ENCODE results near the gene P2RX1.

The P2RX1 gene

DNA sequence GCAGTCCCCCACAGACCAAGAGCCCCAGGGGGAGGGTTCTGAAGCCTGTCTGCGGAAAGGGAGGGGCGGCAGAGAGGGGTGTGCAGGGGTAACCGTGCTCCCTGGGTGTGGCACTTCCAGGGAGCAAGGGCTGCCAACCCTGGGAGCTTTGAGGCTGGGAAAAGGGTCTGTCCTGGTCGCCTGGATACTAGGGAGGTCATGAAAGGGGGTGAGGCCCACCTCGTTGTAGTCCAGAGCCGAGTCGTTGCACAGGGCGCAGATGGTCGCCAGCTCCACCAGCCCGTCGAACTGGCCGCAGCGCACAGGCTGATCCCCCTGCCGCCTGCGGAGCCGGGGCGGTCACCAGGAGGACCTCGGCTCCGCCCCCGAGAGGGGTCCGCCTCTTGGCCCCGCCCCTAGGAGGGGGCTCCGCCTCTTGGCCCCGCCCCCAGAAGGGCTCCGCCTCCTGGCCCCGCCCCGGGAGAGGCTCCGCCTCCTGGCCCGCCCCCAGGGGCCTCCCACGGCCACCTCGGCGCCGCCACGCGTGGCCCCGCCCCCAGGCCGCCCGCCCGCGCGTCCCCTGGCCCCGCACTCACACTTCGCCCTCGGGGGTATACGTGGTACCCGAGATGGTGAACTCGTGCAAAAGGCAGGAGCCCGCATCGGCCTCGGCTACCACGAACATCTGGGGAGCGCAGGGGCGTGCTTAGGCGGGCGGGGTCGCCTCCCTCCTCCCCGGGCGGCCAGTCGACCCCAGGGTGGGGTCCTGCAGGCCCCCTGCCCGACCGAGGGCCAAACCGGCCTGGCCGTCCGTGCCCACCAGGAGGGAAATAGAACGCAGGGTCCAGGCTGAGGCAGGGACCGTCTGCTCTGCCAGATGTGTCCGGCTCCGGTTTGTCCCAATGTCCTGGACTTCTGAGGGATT lies 28.5 kb upstream of the P2RX1 start:
- no peak for TF ChIP-seq ZNF274 (IDR thresholded peaks at IDR 0.05; ENCODE audit: low read depth, low read length)

DNA sequence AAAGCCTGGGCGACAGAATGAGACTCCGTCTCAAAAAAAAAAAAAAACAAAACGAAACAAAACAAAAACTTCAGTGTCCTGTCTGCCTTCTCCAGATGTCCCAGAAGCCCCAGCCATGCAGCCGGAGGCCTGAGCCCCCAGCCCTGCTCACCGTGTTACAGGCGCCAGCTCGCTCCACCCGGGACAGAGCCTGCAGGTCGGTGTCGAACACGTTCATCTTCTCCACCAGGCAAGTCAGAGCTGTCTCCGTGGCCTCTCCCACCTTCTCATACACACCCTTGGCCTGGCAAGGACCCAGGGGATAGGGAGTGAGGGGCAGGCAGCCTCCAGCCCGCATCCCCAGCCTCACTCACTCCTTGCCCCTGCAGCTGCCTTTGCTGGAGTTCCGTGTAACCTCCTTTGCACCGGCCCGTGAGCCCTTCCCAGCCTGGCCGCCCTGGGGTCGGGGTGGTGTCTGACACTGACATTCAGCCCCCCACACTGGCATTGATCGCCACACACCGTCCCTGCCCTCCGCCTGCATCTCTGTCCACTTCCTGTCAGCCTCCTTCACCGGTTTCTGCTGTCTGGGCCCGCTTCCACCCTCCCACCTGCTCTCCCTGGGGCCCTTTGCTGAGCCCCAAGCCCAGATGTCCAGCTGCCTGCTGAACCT lies 27.1 kb upstream of the P2RX1 start:
- no peak for TF ChIP-seq ZNF274 (IDR thresholded peaks at IDR 0.05; ENCODE audit: low read depth, low read length)

More for the DNA sequence above, 28.5 kb upstream of the P2RX1 start:
- H3K4me3 ChIP-seq (ENCODE audit: low read length): no peak overlapping the region

DNA sequence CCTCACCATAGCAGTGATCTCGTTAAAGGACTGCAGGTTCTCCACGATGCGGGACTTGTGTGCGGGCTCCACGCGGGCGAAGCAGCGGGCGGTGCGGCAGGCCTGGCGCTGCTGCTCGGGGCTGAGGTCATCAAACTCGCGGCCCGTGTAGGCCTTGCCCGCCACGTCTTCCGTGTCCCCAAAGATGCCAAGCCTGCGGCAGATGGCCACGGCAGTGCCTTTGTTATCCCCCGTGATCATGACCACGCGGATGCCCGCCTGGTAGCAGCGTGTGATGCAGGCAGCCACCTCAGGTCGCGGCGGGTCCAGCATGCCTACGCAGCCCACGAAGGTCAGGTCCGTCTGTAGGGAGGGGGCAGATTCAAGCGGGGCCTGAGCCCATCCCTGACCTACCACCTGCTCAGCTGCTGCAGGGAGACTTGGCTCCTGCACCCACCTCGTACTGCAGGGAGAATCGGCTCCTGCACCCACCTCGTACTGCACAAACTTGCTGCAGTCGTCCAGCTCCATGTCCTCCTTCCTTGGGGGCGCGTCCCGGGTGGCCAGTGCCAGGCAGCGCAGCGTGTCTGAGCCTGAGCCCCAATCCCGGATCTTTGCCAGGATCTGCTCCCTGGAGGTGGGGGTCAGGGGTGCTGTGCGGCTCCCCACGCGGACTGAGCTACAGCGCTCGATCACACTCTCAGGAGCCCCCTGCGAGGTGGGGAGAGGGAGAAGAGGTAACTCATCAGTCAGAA lies 24.9 kb upstream of the P2RX1 start:
- no peak overlapping the region for H3K4me3 ChIP-seq (ENCODE audit: low read length)
- TF ChIP-seq ZNF274 (IDR thresholded peaks at IDR 0.05; ENCODE audit: low read depth, low read length): no peak

More for the DNA sequence above, 27.1 kb upstream of the P2RX1 start:
- no peak overlapping the region for H3K4me3 ChIP-seq (ENCODE audit: low read length)

DNA sequence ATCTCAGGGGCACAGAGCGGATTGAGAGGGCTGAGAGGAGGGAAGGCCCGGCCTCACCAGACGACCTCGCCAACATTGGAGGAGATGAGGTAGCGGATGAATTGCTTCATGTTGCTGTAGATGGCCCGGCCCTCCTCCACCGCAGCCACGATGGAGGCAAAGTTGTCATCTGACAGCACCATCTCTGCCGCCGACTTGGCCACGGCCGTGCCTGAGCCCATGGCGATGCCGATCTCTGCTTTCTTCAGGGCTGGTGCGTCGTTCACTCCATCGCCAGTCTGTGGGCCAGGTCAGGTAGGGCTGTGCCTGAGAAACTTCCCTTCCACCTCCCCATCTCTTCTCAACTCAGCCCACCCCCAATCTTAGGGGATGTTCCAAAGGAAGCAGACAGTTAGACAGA lies 21.1 kb upstream of the P2RX1 start:
- H3K4me3 ChIP-seq (ENCODE audit: low read length): no peak overlapping the region
- no peak for TF ChIP-seq ZNF274 (IDR thresholded peaks at IDR 0.05; ENCODE audit: low read depth, low read length)

DNA sequence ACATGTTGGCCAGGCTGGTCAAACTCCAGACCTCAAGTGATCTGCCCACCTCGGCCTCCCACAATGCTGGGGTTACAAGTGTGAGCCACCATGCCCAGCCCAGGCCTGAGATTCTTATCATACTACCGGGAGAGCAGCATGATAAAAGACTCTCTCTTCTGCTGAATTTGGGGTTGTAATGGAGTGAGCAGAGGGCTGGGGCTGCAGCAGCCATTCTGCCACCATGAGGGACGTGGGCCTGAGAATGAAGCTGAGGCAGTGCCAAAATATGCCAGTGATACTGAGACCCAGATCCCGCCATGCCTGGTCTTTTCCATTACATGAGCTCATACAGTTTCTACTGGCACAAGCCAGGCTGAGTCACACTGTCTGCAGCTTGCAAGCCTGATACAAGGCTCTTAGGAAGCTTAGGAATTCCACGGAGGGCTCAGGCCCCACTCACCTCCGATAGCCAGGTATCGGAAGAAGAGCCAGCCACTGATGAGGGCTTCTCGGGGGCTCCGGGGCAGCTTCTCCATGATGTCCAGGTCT lies 19.6 kb upstream of the P2RX1 start:
- no peak overlapping the region for H3K4me3 ChIP-seq (ENCODE audit: low read length)
- TF ChIP-seq ZNF274 (IDR thresholded peaks at IDR 0.05; ENCODE audit: low read depth, low read length): no peak

DNA sequence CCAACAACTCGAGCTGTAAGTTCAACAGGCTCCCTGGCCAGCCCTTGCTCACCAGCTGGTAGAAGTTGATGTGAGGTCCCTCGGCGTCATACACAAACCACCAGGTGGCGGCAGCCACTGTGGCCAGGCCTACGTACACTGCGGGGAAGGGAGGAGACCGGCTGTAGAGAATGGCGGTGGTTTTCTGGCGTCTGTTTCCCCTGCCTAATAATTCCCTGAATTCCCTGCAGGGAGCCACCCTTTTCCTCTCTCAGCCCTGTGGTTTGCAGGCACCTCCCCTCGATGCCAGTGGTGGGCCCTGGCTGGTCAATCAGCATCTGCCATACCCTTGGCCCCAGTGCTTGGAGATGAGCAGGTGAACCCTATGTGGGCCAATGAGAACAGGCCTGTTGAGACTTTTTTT lies 18.9 kb upstream of the P2RX1 start:
- no peak for TF ChIP-seq ZNF274 (IDR thresholded peaks at IDR 0.05; ENCODE audit: low read depth, low read length)

DNA sequence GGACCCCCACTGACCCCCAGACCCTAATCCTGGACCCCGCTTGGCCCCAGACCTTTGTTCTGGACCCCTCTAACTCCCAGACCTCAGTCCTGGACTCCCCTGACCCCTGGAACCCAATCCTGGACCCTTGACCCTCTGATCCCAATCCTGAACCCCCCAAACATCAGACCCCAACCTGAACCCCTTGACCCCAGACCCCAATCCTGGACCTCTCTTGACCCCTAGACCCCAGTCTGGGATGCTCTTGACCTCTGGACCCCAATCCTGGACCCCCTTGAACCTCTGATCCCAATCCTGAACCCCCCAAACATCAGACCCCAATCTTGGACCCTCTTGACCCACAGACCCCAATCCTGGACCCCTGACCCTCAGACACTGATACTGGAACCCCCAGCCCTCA lies 13.5 kb upstream of the P2RX1 start:
- no peak for TF ChIP-seq ZNF274 (IDR thresholded peaks at IDR 0.05; ENCODE audit: low read depth, low read length)
- H3K4me3 ChIP-seq (ENCODE audit: low read length): no peak overlapping the region

More for the DNA sequence above, 18.9 kb upstream of the P2RX1 start:
- no peak overlapping the region for H3K4me3 ChIP-seq (ENCODE audit: low read length)

DNA sequence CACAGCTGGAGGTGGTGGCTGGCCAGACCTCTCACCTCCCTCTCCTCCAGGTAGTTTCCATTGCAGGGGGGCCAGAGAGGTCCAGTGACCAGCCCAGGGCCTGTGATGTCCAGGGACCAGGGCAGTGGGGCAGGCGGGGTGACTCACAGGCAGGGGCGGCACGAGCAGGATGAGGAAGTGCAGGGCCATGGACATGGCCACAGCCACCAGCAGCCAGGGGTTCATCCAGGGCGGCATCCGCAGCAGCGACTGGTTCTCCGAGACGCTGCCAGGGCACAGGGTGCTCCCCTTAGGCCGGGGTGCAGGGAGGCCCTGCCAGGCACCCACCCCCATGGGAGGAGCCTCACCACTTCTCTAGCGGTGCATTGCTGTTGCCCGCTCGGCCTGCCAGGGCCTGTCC lies 12.9 kb upstream of the P2RX1 start:
- H3K4me3 ChIP-seq (ENCODE audit: low read length): no peak overlapping the region
- TF ChIP-seq ZNF274 (IDR thresholded peaks at IDR 0.05; ENCODE audit: low read depth, low read length): no peak

DNA sequence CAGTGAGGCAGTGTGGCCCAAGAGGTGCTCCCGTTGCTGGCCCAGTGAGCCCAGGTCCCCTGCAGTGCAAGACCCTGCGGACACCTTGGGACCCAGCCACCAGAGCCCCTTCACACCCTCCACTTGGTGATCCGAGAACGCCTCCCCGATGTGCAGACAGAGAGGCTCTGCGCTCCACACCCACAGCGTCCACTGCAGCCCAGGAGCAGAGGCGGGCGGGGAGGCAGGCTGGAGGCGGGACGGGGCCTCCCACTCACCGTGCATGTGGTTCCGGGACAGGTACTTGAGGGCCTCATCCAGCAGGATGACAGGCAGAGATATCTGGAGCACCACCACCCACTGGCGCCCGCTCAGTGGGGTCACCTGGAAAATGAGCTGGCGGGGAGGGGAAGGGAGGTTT lies 12.1 kb upstream of the P2RX1 start:
- TF ChIP-seq ZNF274 (IDR thresholded peaks at IDR 0.05; ENCODE audit: low read depth, low read length): no peak
- H3K4me3 ChIP-seq (ENCODE audit: low read length): no peak overlapping the region

DNA sequence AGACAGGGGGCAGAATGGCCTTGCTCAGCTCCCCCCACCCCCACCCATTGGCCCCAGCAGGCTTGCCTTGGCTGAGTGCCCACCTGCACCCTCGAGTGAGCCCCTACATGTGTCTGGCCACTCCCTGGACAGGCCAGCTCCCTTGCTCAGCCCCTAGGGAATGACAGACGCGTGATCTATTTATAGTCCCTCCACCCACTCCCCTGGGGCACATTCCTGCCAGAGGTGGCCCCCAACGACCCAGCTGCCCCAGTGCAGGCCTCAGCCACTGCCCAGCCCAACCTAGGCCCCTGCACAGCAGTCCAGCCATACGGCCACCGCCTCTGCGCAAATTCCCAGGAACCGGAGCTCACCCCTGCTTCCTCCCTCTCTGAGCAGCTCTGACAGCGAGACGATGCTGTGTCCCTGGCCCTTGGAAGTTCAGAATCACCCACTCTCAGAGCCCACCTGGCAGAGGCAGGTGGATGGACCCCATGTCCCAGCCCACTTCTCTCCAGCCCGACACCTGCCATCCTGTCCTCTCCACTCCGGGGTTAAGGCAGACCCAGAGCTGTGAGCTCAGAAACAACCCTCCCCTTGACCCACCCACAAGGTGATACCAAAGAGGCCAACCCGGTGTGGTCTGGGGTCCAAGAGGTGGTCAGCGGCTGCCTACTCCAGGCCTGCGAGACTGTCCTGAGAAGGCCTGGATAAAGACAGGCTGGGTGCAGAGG lies 11.5 kb upstream of the P2RX1 start:
- no peak for TF ChIP-seq ZNF274 (IDR thresholded peaks at IDR 0.05; ENCODE audit: low read depth, low read length)
- H3K4me3 ChIP-seq (ENCODE audit: low read length): no peak overlapping the region

DNA sequence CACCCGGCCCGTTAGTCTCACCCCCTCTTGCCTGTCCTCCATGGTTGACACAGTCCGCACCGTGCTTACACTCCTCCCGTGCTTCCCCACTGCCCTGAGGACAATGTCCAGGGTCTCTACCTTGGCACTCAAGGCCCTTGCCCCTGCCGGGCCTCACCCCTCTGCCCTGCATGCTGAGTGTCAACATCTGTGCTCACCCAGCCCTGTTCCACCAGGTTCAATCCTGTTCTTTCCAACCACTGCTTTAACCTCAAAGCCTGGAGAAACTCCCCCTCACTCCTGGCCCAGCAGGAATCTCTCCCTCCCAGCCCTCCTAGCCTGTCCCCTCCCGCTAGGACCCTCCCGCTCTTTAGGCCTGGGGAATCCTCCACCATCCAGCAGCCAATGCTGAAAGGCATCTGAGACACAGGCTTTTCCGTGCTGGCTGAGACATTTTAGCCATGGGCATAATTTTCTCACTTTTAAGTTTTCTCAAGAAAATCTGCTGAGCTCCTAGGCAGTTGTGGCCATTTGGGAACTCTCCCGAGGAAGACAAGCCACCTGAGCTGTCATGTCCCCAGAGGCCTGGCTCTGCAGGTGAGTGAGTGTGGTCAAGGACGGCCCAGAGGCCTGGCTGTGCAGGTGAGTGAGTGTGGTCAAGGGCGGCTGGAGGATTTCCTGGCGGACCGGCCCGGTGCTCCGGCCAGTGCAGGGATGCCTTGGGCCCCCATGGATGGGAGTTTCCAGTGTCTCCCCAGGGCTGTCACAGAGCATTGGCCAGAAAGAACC lies 10.8 kb upstream of the P2RX1 start:
- no peak for TF ChIP-seq ZNF274 (IDR thresholded peaks at IDR 0.05; ENCODE audit: low read depth, low read length)
- H3K4me3 ChIP-seq (ENCODE audit: low read length): no peak overlapping the region

DNA sequence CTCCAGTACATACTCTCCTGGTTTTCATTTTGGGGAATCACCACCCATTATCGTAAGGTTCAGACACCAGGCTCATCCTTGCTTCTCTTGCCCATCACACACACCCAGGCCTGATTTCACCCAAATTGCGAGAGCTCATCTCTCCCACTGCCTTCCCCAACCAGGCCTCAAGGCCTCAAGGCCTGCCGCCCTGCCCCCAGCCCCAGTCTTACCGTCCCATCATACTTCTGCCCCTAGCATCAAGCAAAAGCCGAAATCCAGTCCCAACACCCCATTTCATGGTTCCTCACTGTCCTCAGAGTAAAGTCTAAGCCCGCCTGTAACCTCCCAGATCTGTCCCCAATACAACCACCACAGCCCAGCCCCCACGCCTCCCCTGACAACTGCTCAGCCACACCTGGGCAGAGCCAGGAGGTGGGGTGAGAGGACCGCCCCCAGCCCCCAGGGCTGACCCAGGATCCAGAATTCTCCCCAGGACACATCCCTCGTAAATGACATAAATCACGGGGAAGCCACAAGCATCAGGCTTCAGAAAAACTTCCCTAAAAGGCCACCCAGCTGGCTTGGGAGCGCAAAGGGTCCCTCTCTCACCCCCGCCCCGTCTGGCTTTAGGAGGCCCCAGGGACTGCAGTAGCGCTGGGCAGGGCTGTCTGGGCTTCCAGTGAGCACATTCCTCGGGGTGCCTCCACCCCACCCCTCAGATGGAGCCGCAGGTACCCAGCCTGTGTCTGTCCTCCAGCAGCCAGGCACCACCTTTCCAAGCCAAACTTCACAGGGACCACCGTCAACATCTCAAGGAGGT lies 9.6 kb upstream of the P2RX1 start:
- no peak for TF ChIP-seq ZNF274 (IDR thresholded peaks at IDR 0.05; ENCODE audit: low read depth, low read length)
- no peak overlapping the region for H3K4me3 ChIP-seq (ENCODE audit: low read length)

Data from GM08714 (cell line).